Fibroblast of lung (primary cell): ENCODE data around the gene PLPP1. TPM values are rescaled to one million over a fixed set of nuclear protein-coding genes. Genes with fewer than 3 reads are reported as not detected.

Source experiments
- DNase-seq, 2 donors: peaks; one replicate each; pipeline versions ENCODE4 v3.0.0 to v3.0.0-alpha.2; 2010; ENCODE audit warnings: low read depth in 2 of 2
- H2AFZ ChIP-seq: 2 replicates; pipeline ENCODE4 v1.5.1; 2012; ENCODE audit warnings: low read length, control low read depth, inconsistent platforms
- H3K27ac ChIP-seq: 2 replicates; pipeline ENCODE4 v1.5.1; 2011; ENCODE audit warnings: low read length, control low read depth; ENCODE audit not compliant: insufficient read depth
- H3K27me3 ChIP-seq: 2 replicates; pipeline ENCODE4 v1.5.1; 2011; ENCODE audit warnings: mild to moderate bottlenecking, low read length; ENCODE audit not compliant: control insufficient read depth, insufficient read depth
- H3K36me3 ChIP-seq: 2 replicates; pipeline ENCODE4 v1.5.1; 2011; ENCODE audit warnings: low read length; ENCODE audit not compliant: control insufficient read depth, insufficient read depth
- H3K4me1 ChIP-seq: 2 replicates; pipeline ENCODE4 v1.5.1; 2011; ENCODE audit warnings: low read length; ENCODE audit not compliant: control insufficient read depth, insufficient read depth; ENCODE audit errors: extremely low read depth
- H3K4me2 ChIP-seq: 2 replicates; pipeline ENCODE4 v1.5.1; 2011; ENCODE audit warnings: low read length, control low read depth; ENCODE audit not compliant: insufficient read depth; ENCODE audit errors: extremely low read depth
- H3K4me3 ChIP-seq, 4 experiments: fragments of 200-600 bp in 1 of 4; sonication (generic) in 1 of 4; replicated peaks in 1 of 4; 2 replicates each; pipeline ENCODE4 v1.5.1; 2011 to 2016; ENCODE audit warnings: low read length in 4 of 4, low read depth in 3 of 4, mild to moderate bottlenecking in 3 of 4, control low read depth in 2 of 4, inconsistent platforms in 1 of 4, mixed read lengths in 1 of 4; ENCODE audit not compliant: insufficient read depth in 1 of 4; ENCODE audit errors: control extremely low read depth in 1 of 4
- H3K79me2 ChIP-seq: 2 replicates; pipeline ENCODE4 v1.5.1; 2012; ENCODE audit warnings: mild to moderate bottlenecking, low read length, inconsistent platforms; ENCODE audit not compliant: control insufficient read depth, insufficient read depth
- H3K9ac ChIP-seq: 2 replicates; pipeline ENCODE4 v1.5.1; 2011; ENCODE audit warnings: mild to moderate bottlenecking, low read length, control low read depth; ENCODE audit not compliant: insufficient read depth
- H3K9me3 ChIP-seq: 2 replicates; pipeline ENCODE4 v1.5.1; 2012; ENCODE audit warnings: low read depth, low read length; ENCODE audit not compliant: control insufficient read depth, insufficient read depth
- H4K20me1 ChIP-seq: 2 replicates; pipeline ENCODE4 v1.5.1; 2011; ENCODE audit warnings: low read length; ENCODE audit not compliant: control insufficient read depth, insufficient read depth; ENCODE audit errors: extremely low read depth
- CTCF ChIP-seq, 2 donors: IDR thresholded peaks in 1 of 2; conservative IDR thresholded peaks in 1 of 2; 1 replicate in 1 of 2; 2 replicates in 1 of 2; pipeline ENCODE4 v1.5.1; 2011 to 2012; ENCODE audit warnings: low read length in 2 of 2, control low read depth in 1 of 2, inconsistent platforms in 1 of 2, low read depth in 1 of 2, mild to moderate bottlenecking in 1 of 2
- EZH2 ChIP-seq: IDR thresholded peaks from 2 replicates; pipeline ENCODE4 v1.5.1; 2012; ENCODE audit warnings: low read length, control low read depth, mild to moderate bottlenecking; ENCODE audit errors: missing control alignments
- polyA plus RNA-seq, 2 donors: library from polyadenylated mRNA; depleted of rRNA in 1 of 2; stranded (reverse) in 1 of 2; unstranded in 1 of 2; fragments of >200 nt; gene quantifications; 2 replicates each; pipeline ENCODE4 v1.2.1, GENCODE V29; 2011 to 2012; ENCODE audit warnings: missing spikeins in 1 of 2
- total RNA-seq: library from RNA; depleted of rRNA; stranded (reverse); fragments of >200 nt; gene quantifications from 2 replicates; pipeline ENCODE4 v1.2.1, GENCODE V29; 2014

The PLPP1 gene
- total and polyA plus RNA-seq, 2 donors (not counting 1 experiment from before 2014, with no cell fraction given): 73.5 to 76.8 TPM

DNA sequence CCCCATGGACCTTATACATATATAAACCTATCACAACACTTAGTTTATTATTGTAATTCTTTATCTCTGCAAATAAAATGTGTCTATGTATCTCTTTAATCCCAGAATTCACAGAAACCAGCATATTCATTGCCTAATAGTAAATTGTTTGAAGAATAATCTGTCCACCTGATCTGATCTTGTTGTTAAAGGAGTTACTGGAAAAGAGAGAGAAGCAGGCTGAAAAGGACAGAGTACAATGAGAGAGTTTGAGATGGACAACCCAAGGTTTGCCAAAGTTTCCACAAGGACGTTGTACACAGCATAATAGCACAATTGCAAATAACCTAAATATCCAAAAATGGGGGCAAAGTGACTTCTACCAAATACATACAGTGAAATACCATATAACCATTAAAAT is 23.8 kb downstream of the PLPP1 start:
- no peak overlapping the region for H3K9ac ChIP-seq
- no peaks in the 10 kb centered on the region for H3K36me3 ChIP-seq
- no peaks in the 10 kb centered on the region for H3K9me3 ChIP-seq
- H3K4me1 ChIP-seq: no peaks in the 10 kb centered on the region
- DNase-seq: no peak
- H3K4me2 ChIP-seq: no peak overlapping the region
- TF ChIP-seq CTCF (conservative IDR thresholded peaks at IDR 0.05 in 1 of 2, IDR thresholded peaks at IDR 0.05 in 1 of 2; ENCODE audit: low read depth in 1 of 2, low read length in 2 of 2): no peak
- TF ChIP-seq EZH2: no peak
- no peaks in the 10 kb centered on the region for H3K79me2 ChIP-seq
- H3K27ac ChIP-seq: no peak overlapping the region
- no peak overlapping the region for H2AFZ ChIP-seq
- no peaks in the 10 kb centered on the region for H3K27me3 ChIP-seq
- H4K20me1 ChIP-seq: no peaks in the 10 kb centered on the region
- no peak overlapping the region for H3K4me3 ChIP-seq

GRCh38 chr5:55510523-55510880 is 24.3 kb downstream of the PLPP1 start:
- Histone ChIP-seq H3K4me2 (no peak overlapping the region), H3K9ac (no peak overlapping the region), H2AFZ (no peak overlapping the region), H3K27ac (no peak overlapping the region), H3K4me3 (no peak overlapping the region), H3K79me2 (no peaks in the 10 kb centered on the region), H3K9me3 (no peaks in the 10 kb centered on the region), H4K20me1 (no peaks in the 10 kb centered on the region), H3K27me3 (no peaks in the 10 kb centered on the region), H3K36me3 (no peaks in the 10 kb centered on the region), H3K4me1 (no peaks in the 10 kb centered on the region)
- no peak for DNase-seq
- TF ChIP-seq CTCF (conservative IDR thresholded peaks at IDR 0.05 in 1 of 2, IDR thresholded peaks at IDR 0.05 in 1 of 2; ENCODE audit: low read depth in 1 of 2, low read length in 2 of 2) (no peak), EZH2 (no peak)

- Histone ChIP-seq H2AFZ (no peak overlapping the region), H3K27ac (no peak overlapping the region), H4K20me1 (no peaks in the 10 kb centered on the region), H3K79me2 (no peaks in the 10 kb centered on the region), H3K4me2 (no peak overlapping the region), H3K9me3 (no peaks in the 10 kb centered on the region), H3K27me3 (no peaks in the 10 kb centered on the region), H3K4me1 (no peaks in the 10 kb centered on the region), H3K9ac (no peak overlapping the region), H3K4me3 (no peak overlapping the region), H3K36me3 (no peaks in the 10 kb centered on the region)
- peak in 1 of 2 donors; percentile 54 for DNase-seq
- TF ChIP-seq EZH2 (no peak), CTCF (conservative IDR thresholded peaks at IDR 0.05 in 1 of 2, IDR thresholded peaks at IDR 0.05 in 1 of 2; ENCODE audit: low read depth in 1 of 2, low read length in 2 of 2) (no peak)
These were observed 24.8 kb downstream of the PLPP1 start for GRCh38 chr5:55509796-55510522.
